GM18909 (cell line): Measurements from ENCODE around the gene PPIH.
"Not testable (repeated sequence)": the region's sequence is repeated elsewhere in the genome, so short reads cannot be mapped to it uniquely, and the experiment has no call there.

Source experiments
- ATAC-seq: cut with Tn5 transposase; IDR thresholded peaks from one replicate; pipeline ENCODE4 v1.9.1; 2021; ENCODE audit warnings: mild to moderate bottlenecking; ENCODE audit not compliant: unreplicated experiment, poor library complexity

The PPIH gene

DNA sequence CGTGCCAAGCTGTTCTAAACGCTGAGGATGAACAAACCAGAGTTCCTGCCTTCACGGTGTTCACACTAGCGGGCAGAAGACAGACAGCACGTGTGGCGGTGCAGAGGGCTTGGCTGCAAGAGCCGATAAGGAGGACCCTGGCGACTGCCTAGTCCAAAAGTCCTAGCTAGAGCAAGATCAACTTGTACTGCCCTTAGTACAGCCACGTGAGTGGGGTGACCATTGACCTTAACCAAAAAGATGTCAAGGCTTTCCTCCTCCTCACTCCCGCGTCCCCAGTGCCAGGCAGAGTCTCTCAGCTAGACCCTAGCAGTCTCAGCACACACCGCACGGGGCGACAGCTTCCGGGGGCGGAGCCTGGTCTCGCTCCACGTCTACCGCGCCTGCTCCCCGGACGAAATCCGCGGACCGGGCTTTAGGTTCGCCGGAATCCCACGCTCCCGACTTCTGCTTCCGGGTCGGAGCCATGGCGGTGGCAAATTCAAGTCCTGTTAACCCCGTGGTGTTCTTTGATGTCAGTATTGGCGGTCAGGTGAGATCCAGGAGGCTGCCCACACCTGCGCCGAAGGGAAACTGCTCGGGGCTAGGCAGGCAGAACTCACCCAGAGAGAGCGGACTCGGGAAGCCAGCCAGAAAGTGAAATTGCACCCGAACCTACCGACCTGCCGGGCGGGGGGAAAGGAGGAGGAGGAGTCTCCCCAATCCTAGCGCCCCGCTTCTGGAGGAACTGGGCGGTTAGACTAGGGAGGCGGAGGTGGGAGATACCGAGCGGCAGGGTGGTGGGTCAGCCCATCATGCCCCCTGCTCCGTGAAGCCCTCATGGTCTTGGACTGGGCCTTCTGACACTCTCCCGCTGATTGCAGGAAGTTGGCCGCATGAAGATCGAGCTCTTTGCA is at the start of gene PPIH:
Gene PPIH (plus strand): TSS at position 443 of the 896 bp plus-strand sequence. CDS start 24 bp downstream, at position 467.
- peak; percentile 96 for ATAC-seq

DNA sequence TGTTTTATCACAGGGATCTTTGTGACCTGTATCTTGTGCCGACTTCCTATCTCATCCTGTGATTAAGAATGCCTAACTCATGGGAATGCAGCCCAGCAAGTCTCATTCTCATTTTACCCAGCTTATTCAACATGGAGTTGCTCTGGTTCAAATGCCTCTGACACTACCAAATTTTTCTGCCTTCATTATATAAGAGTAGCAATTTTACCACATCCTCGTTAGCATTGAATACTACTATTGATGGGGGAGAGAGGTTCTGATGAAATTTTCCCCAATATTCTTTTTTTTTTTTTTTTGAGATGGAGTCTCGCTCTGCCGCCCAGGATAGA is 44.5 kb upstream of the PPIH start:
- no peak for ATAC-seq

DNA sequence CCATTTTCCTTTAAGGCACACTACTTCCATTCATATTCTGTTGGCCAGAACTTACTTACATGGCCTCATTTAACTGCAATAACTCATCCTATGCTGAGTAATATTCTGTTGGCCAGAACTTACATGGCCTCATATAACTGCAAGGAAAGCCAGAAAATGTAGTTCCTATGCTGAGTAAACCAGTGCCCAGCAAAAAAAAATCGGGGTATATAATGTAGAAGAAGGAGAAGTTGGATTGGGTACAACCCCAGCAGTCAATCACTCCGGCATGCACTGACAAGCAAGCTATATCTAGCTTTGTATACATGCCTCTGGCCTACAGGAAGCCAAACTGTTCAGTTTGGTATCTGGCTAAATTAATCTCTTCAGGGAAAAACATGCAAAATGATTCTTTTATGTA is 39.4 kb upstream of the PPIH start:
- ATAC-seq: no peak

DNA sequence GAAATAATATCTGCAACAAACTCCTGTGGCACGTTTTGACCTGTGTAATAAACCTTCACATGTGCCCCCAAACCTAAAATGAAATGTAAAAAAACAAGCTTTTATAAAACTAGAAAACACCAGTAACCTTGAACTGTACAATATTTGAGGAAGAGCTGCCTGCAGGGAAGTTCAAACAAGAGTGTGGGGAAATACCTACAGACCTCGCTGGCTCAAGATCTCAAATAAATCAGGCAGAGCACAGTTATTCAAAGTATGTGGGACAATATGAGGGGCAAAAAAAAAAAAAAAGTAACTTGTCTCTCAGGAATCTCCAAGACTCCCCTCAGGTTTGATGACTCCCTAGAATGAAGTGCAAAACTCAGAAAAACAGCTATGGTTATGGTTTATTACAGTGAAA is 37.9 kb upstream of the PPIH start:
- no peak for ATAC-seq

- ATAC-seq: not testable (repeated sequence)
Measured at GRCh38 chr1:42621180-42621579, 37.0 kb upstream of the PPIH start.

DNA sequence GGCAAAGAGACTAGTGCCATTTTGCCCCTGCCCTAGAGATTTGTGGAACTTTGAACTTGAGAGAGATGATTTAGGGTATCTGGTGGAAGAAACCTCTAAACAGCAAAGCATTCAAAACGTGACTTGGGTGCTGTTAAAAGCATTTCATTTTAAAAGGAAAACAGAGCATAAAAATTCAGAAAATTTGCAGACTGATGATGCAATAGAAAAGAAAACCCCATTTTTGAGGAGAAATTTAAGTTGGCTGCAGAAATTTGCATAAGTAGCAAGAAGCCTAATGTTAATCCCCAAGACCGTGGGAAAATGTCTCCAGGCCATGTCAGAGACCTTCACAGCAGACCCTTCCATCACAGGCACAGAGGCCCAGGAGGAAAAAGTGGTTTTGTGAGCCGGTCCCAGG is 31.0 kb upstream of the PPIH start:
- ATAC-seq: not testable (repeated sequence)

DNA sequence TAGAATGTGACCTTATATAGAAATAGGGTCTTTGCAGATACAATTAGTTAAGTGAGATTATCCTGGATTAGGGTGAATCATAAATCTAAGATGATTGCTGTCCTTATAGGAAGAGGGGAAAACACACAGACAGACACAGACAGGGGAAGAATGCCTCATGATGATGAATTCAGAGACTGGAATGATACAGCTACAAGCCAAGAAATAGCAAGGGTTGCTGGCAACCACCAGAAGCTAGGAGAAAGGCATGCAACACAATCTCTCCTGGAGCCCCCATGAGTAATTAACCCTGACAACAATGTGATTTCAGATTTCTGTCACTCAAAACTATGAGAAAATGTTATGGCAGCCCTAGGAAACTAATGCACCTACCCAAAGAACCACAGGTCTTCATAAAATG is 19.1 kb upstream of the PPIH start:
- ATAC-seq: no peak

GRCh38 chr1:42646056-42646455 is 12.2 kb upstream of the PPIH start:
- ATAC-seq: no peak

GRCh38 chr1:42657201-42657600 is 1.0 kb upstream of the PPIH start:
- no peak for ATAC-seq

GRCh38 chr1:42658877-42659337 is 684 bp downstream of the PPIH start:
- ATAC-seq: no peak

GRCh38 chr1:42660907-42661500 is 2.8 kb downstream of the PPIH start:
- no peak for ATAC-seq

DNA sequence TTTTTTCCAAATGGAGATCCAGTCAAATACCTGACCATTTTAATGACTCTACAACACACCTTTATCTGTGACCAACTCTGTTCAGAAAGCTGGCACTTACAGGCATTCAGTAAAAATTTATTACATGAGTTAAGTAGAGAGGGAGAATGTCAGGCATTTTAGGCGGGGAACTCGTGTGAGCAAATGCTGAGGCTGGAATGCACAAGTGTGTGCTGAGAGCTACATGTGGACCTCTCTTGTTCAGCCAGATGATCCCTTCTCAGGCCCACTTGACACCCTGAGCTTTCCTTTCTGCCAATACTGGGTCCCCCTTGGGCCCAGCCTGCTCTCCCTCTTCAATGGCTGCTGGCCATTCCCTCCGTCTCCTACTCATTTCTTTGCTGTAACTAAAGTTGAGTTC is 11.7 kb downstream of the PPIH start:
- no peak for ATAC-seq

DNA sequence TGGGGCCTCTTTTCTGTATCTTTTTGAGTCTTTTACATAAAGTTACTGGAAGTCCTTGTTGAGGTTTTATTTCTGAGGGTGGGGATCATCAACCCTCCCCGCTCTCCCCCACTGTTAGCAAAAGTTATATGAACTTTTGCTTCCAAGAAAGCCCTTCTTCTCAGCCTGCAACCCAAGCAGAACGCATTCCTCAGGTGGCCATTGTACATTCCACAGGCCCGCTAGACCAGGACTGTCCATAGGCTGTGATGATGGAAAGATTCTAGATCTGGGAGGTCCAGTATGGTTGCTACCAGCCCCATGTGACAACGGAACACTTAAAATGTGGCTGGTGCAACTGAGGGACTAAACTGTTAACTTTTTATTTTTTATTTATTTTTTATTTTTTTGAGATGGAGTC is 12.2 kb downstream of the PPIH start:
- no peak for ATAC-seq

- ATAC-seq: no peak
Measured at GRCh38 chr1:42674214-42674613, 16.0 kb downstream of the PPIH start.

DNA sequence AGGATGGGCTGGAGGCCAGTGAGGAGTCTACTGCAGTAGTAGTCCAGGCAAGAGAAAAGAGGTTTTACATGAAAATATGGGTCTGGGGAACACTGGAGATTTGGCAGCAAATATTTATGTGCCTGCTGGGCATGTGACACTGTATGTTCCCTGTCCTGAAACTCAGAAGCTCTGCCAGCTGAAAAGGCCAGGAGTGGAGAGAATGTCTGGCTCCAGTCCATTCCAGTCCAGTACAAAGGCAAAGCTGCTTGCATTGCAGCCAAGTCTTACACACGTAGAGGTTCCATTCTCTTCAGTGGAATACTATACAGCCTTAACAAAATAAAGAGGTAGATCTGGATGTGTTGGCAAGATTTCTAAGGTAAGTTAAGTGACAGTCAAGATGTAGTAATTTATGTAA is 16.5 kb downstream of the PPIH start:
- ATAC-seq: no peak

- no peak for ATAC-seq
Measured at GRCh38 chr1:42675467-42675866, 17.2 kb downstream of the PPIH start.

DNA sequence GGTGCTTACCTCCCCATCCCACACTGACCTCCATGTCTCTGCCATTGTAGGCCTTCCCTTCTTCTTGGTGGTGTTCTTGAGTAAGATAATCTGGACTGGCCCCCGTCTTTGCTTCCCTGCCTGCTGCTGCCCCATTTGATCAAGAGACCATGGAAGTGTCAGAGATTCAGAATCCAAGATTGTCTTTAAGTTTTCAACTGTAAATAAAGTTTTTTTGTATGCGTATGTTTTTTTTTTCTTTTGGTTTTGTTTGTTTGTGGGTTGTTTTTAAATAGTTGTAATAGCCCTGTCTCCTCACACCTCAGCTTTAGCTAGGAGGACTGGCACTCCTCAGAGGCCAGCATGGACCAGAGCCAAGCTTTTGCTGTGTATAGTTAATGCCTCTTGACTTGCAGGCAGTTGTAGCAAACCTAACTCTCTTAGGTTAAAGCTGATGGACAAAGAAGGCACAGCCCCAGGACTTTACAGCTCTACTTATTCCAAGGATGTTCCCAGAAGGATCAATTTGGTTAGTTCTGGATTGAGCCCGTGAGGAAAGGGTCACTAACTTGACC is 18.4 kb downstream of the PPIH start:
- ATAC-seq: no peak

DNA sequence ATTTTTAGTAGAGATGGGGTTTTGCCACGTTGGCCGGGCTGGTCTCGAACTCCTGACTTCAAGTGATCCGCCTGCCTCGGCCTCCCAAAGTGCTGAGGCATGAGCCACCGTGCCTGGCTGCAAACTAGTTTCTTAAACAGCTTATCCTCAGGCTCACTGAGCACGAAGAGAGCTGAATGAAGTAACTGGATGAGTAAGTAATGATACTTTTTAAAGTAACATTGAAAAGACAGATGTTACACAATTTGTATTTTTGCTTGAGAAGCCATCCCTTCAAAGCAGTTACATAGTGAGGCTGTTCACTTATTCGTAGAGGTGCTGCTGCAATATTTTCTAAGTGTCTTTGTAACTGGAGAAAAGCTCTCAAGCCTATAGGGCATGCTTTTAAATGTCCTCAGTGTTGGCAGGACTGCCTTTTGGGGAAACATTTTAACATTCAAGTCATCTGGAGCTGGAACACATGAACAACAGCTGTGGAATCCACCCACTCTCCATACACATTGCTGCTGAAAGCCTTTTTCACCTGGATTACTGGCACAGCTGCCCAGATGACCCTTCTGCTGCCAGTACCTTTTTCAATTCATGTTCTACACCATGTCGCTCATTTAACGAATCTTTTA is 21.3 kb downstream of the PPIH start:
- ATAC-seq: no peak

DNA sequence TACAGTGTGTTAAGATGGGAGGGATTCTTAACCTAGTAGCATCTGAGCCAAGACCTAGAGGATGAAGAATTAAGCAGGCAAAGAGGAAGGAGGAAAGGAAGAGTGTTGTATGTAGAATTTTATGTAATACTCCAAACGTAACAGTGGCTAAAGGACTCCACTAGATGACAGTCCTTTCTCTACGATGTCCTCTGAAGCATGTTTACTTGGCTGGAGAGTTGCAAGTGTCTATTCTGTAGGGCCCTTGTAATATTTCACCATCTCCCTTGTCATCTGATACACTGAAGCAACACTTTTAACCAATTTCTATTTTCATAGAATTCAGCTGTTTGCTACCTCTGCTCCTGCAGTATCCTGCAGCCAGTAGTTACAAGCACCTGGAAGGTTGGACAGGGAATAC is 21.8 kb downstream of the PPIH start:
- ATAC-seq: no peak

DNA sequence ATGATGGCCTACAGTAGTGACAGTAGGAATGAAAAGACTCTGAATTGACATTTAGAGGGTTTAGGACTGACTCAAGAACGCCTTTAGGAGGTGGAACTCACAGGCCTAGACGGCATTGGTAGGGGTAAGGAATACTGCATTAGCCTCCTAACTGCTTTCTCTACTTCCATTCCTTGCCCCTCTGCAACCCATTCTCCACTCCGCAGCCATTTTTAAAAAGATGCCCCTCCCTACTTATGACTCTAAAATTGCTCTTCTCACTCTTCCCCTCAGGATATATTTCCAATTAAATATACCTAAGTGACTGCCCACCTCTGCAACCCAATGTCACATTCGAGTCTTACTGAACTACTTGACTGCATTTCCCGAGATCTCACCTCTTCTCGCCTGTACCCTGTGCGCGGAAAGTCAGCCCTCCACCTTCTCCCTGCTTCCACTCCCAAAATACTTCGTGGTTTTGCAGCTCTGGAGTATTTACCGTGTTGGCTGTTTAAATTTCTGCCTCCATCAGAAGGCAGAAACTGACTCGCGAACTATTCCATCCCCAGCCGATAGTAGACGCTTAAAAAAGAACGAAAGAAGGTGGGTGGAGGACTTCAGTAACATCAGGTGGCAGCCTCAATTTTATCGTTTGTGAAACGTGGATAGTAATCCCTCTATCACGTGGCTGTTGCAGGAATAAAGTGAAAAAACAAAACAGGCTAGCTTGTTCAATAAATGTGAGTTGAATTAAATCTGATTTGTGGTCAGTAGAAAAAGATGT is 22.9 kb downstream of the PPIH start:
- ATAC-seq: no peak
